Activated T-cell treated with anti-CD3 and anti-CD28 coated beads, Interleukin-2, amount 50 U/mL, for 72 hours (primary cell): ENCODE measurements around the gene PIGK. TPM values are rescaled to one million over a fixed set of nuclear protein-coding genes. Genes with fewer than 3 reads are reported as not detected.
A peak's percentile ranks its signal among the peaks of the same experiment; 100 is the strongest.

Source experiments
- ATAC-seq, 2 donors: fragments of 150-1000 bp; cut with Tn5 transposase; replicated peaks in 1 of 2; 2 replicates each; pipeline ENCODE4 v1.10.0; 2021; ENCODE audit warnings: moderate library complexity in 2 of 2, mild to moderate bottlenecking in 1 of 2
- DNase-seq, 2 donors: peaks; one replicate each; pipeline ENCODE4 v3.0.0; 2021 to 2022; ENCODE audit warnings: mixed read lengths in 1 of 2
- H3K27ac Mint-ChIP-seq: one replicate; pipeline ENCODE4 v1.8.0; 2022; ENCODE audit warnings: mild to moderate bottlenecking, moderate library complexity, mixed read lengths
- H3K27me3 Mint-ChIP-seq: one replicate; pipeline ENCODE4 v1.8.0; 2022; ENCODE audit warnings: low read depth, mixed read lengths
- H3K36me3 Mint-ChIP-seq, 2 donors: one replicate each; pipeline ENCODE4 v1.8.0; 2022; ENCODE audit warnings: mixed read lengths in 2 of 2, mild to moderate bottlenecking in 1 of 2; ENCODE audit not compliant: insufficient read depth in 2 of 2
- H3K4me1 Mint-ChIP-seq: one replicate; pipeline ENCODE4 v1.8.0; 2022; ENCODE audit warnings: low read depth, mixed read lengths
- H3K4me3 Mint-ChIP-seq, 2 donors: one replicate each; pipeline ENCODE4 v1.8.0; 2022; ENCODE audit warnings: mild to moderate bottlenecking in 2 of 2, mixed read lengths in 2 of 2, moderate library complexity in 2 of 2
- H3K9me3 Mint-ChIP-seq, 2 donors: one replicate each; pipeline ENCODE4 v1.8.0; 2022; ENCODE audit warnings: mixed read lengths in 2 of 2
- total RNA-seq, 2 donors: library from RNA; stranded (reverse); gene quantifications; one replicate each; pipeline ENCODE4 v1.2.3, GENCODE V29; 2022

PIGK gene
- total RNA-seq, 2 donors from 2014 or later, result 21.3 to 26.4 TPM

- H3K27ac Mint-ChIP-seq, result no peak overlapping the region
- H3K9me3 Mint-ChIP-seq, result peaks cover 0 to 3% of the 10 kb centered on the region in 2 donors
- no peaks in the 10 kb centered on the region for H3K27me3 Mint-ChIP-seq
- H3K4me1 Mint-ChIP-seq, result no peaks in the 10 kb centered on the region
- no peak overlapping the region for H3K4me3 Mint-ChIP-seq
- DNase-seq (no peak), ATAC-seq (no peak)
- H3K36me3 Mint-ChIP-seq, result no peaks in the 10 kb centered on the region
These were observed 153.4 kb downstream of the PIGK start for GRCh38 chr1:77065693-77066342.

- H3K4me3 Mint-ChIP-seq, result no peak overlapping the region
- no peaks in the 10 kb centered on the region for H3K4me1 Mint-ChIP-seq
- H3K27ac Mint-ChIP-seq, result no peak overlapping the region
- DNase-seq (no peak), ATAC-seq (no peak)
- peaks cover 0 to 3% of the 10 kb centered on the region in 2 donors for H3K9me3 Mint-ChIP-seq
- no peaks in the 10 kb centered on the region for H3K27me3 Mint-ChIP-seq
- H3K36me3 Mint-ChIP-seq, result no peaks in the 10 kb centered on the region
These were observed 155.0 kb downstream of the PIGK start for GRCh38 chr1:77064246-77064645.

- Mint-ChIP-seq H3K36me3 (no peaks in the 10 kb centered on the region), H3K4me1 (no peaks in the 10 kb centered on the region), H3K27me3 (no peaks in the 10 kb centered on the region), H3K9me3 (peaks cover 0 to 3% of the 10 kb centered on the region in 2 donors), H3K4me3 (no peak overlapping the region), H3K27ac (no peak overlapping the region)
- DNase-seq (no peak), ATAC-seq (no peak)
These were observed 156.1 kb downstream of the PIGK start for GRCh38 chr1:77063118-77063517.

- no peaks in the 10 kb centered on the region for H3K9me3 Mint-ChIP-seq
- no peaks in the 10 kb centered on the region for H3K27me3 Mint-ChIP-seq
- no peak for ATAC-seq
- DNase-seq, result no peak
- H3K4me3 Mint-ChIP-seq, result no peak overlapping the region
- no peaks in the 10 kb centered on the region for H3K36me3 Mint-ChIP-seq
- no peaks in the 10 kb centered on the region for H3K4me1 Mint-ChIP-seq
- H3K27ac Mint-ChIP-seq, result no peak overlapping the region
These were observed 158.1 kb downstream of the PIGK start for GRCh38 chr1:77061162-77061561.

GRCh38 chr1:77060000-77060399 lies 159.2 kb downstream of the PIGK start:
- no peak for DNase-seq
- Mint-ChIP-seq H3K27ac (no peak overlapping the region), H3K27me3 (no peaks in the 10 kb centered on the region), H3K4me3 (no peak overlapping the region), H3K9me3 (no peaks in the 10 kb centered on the region), H3K4me1 (no peaks in the 10 kb centered on the region), H3K36me3 (no peaks in the 10 kb centered on the region)
- no peak for ATAC-seq

- no peak for ATAC-seq
- Mint-ChIP-seq H3K9me3 (no peaks in the 10 kb centered on the region), H3K36me3 (no peaks in the 10 kb centered on the region), H3K27me3 (no peaks in the 10 kb centered on the region), H3K4me1 (no peaks in the 10 kb centered on the region), H3K27ac (no peak overlapping the region), H3K4me3 (no peak overlapping the region)
- no peak for DNase-seq
These were observed 161.1 kb downstream of the PIGK start for GRCh38 chr1:77057994-77058585.

- Mint-ChIP-seq H3K27me3 (no peaks in the 10 kb centered on the region), H3K4me1 (no peaks in the 10 kb centered on the region), H3K4me3 (no peak overlapping the region), H3K9me3 (no peaks in the 10 kb centered on the region), H3K27ac (no peak overlapping the region), H3K36me3 (no peaks in the 10 kb centered on the region)
- no peak for ATAC-seq
- no peak for DNase-seq
These were observed 162.7 kb downstream of the PIGK start for GRCh38 chr1:77056525-77056924.

GRCh38 chr1:77051425-77051824 lies 167.8 kb downstream of the PIGK start:
- DNase-seq, result no peak
- no peaks in the 10 kb centered on the region for H3K27me3 Mint-ChIP-seq
- H3K4me3 Mint-ChIP-seq, result no peak overlapping the region
- H3K9me3 Mint-ChIP-seq, result no peaks in the 10 kb centered on the region
- no peak for ATAC-seq
- H3K36me3 Mint-ChIP-seq, result no peaks in the 10 kb centered on the region
- H3K4me1 Mint-ChIP-seq, result peaks cover 15% of the 10 kb centered on the region
- no peak overlapping the region for H3K27ac Mint-ChIP-seq

GRCh38 chr1:77048615-77049005 lies 170.6 kb downstream of the PIGK start:
- DNase-seq (no peak), ATAC-seq (no peak)
- Mint-ChIP-seq H3K27ac (no peak overlapping the region), H3K4me1 (peaks cover 23% of the 10 kb centered on the region), H3K4me3 (no peak overlapping the region), H3K9me3 (no peaks in the 10 kb centered on the region), H3K36me3 (no peaks in the 10 kb centered on the region), H3K27me3 (no peaks in the 10 kb centered on the region)

GRCh38 chr1:77047978-77048614 lies 171.1 kb downstream of the PIGK start:
- no peak for DNase-seq

GRCh38 chr1:77047575-77047974 lies 171.7 kb downstream of the PIGK start:
- H3K4me1 Mint-ChIP-seq, result peaks cover 23% of the 10 kb centered on the region
- H3K36me3 Mint-ChIP-seq, result no peaks in the 10 kb centered on the region
- no peaks in the 10 kb centered on the region for H3K9me3 Mint-ChIP-seq
- H3K27ac Mint-ChIP-seq, result no peak overlapping the region
- no peaks in the 10 kb centered on the region for H3K27me3 Mint-ChIP-seq
- ATAC-seq, result no peak
- no peak overlapping the region for H3K4me3 Mint-ChIP-seq
- DNase-seq, result no peak

More at GRCh38 chr1:77047978-77048614, 171.1 kb downstream of the PIGK start:
- Mint-ChIP-seq H3K27ac (no peak overlapping the region), H3K9me3 (no peaks in the 10 kb centered on the region), H3K27me3 (no peaks in the 10 kb centered on the region), H3K36me3 (no peaks in the 10 kb centered on the region), H3K4me1 (peaks cover 23% of the 10 kb centered on the region), H3K4me3 (no peak overlapping the region)
- ATAC-seq, result no peak

GRCh38 chr1:77044133-77044849 lies 174.9 kb downstream of the PIGK start:
- Mint-ChIP-seq H3K27ac (peak overlapping the region; percentile 36), H3K4me3 (no peak overlapping the region), H3K4me1 (peaks cover 23% of the 10 kb centered on the region), H3K27me3 (no peaks in the 10 kb centered on the region), H3K9me3 (no peaks in the 10 kb centered on the region), H3K36me3 (no peaks in the 10 kb centered on the region)
- peak; percentile 93 to 96 for ATAC-seq
- peak; percentile 20 to 40 for DNase-seq

GRCh38 chr1:77040826-77041225 lies 178.4 kb downstream of the PIGK start:
- no peak for ATAC-seq
- peaks cover 0 to 4% of the 10 kb centered on the region in 2 donors for H3K36me3 Mint-ChIP-seq
- H3K27me3 Mint-ChIP-seq, result peaks cover 5% of the 10 kb centered on the region
- peaks cover 3 to 6% of the 10 kb centered on the region in 2 donors for H3K9me3 Mint-ChIP-seq
- H3K27ac Mint-ChIP-seq, result no peak overlapping the region
- peaks cover 8% of the 10 kb centered on the region for H3K4me1 Mint-ChIP-seq
- DNase-seq, result no peak
- H3K4me3 Mint-ChIP-seq, result no peak overlapping the region
